GM12878 (cell line): ENCODE results near the gene ATXN1. TPM values are rescaled to one million over a fixed set of nuclear protein-coding genes. Genes with fewer than 3 reads are reported as not detected.

Experiments used
- ATAC-seq: fragments of 200-7000 bp; cut with Tn5 transposase; 3 replicates; pipeline ENCODE4 v1.9.1; 2020; ENCODE audit warnings: mild to moderate bottlenecking, moderate library complexity
- BruUV-seq: library from RNA; stranded (reverse); fragments of 400-500 nt; replicated peaks from 2 replicates; lab custom pipeline; 2021; lab: Mats Ljungman, UMichigan
- CTCF ChIA-PET: fragments of 300-600 bp; sonication (Branson Sonifier 250); formaldehyde crosslinking; extraction: SDS; loops from one replicate; lab custom pipeline; 2021; ENCODE audit warnings: inconsistent platforms; lab: Yijun Ruan, JAX
- POLR2A ChIA-PET: fragments of 350-600 bp; formaldehyde crosslinking; extraction: SDS; loops from one replicate; lab custom pipeline; 2021; ENCODE audit warnings: inconsistent platforms; lab: Charles Lee
- RAD21 ChIA-PET: fragments of 300-600 bp; sonication (Branson Sonifier 250); formaldehyde crosslinking; loops from one replicate; lab custom pipeline; 2023; ENCODE audit warnings: antibody characterized with exemption; ENCODE audit not compliant: unreplicated experiment; lab: Charles Lee
- SMC1A ChIA-PET: fragments of 300-600 bp; sonication (Branson Sonifier 250); formaldehyde crosslinking; loops from one replicate; lab custom pipeline; 2023; ENCODE audit not compliant: unreplicated experiment, uncharacterized antibody; lab: Charles Lee
- DNase-seq: peaks from one replicate; pipeline ENCODE4 v3.0.0-alpha.2; 2011; ENCODE audit warnings: low read depth, low spot score
- FAIRE-seq: peaks from 3 replicates; lab custom pipeline; 2011; peaks lifted over from hg19 to GRCh38; lab: Jason Lieb, UNC
- H2AFZ ChIP-seq: 2 replicates; pipeline ENCODE4 v1.6.0; 2011; ENCODE audit warnings: low read depth, low read length, control low read depth; ENCODE audit not compliant: control insufficient read depth
- H3K27ac ChIP-seq: 2 replicates; pipeline ENCODE4 v1.5.1; 2011; ENCODE audit warnings: control low read depth; ENCODE audit not compliant: control insufficient read depth, insufficient read depth
- H3K27me3 ChIP-seq, 2 experiments: replicated peaks in 1 of 2; 2 replicates each; pipeline versions ENCODE4 v1.6.0 to v1.6.1; 2011; ENCODE audit warnings: low read length in 1 of 2; ENCODE audit not compliant: control insufficient read depth in 2 of 2, insufficient read depth in 2 of 2
- H3K36me3 ChIP-seq, 2 experiments: 2 replicates each; pipeline ENCODE4 v1.5.1; 2011; ENCODE audit warnings: low read length in 1 of 2; ENCODE audit not compliant: control insufficient read depth in 2 of 2, insufficient read depth in 2 of 2
- H3K4me1 ChIP-seq: 2 replicates; pipeline ENCODE4 v1.6.1; 2011; ENCODE audit warnings: mild to moderate bottlenecking, low read length, moderate library complexity, mixed read lengths; ENCODE audit not compliant: control insufficient read depth, insufficient read depth
- H3K4me2 ChIP-seq: 2 replicates; pipeline ENCODE4 v1.6.0; 2011; ENCODE audit warnings: control low read depth; ENCODE audit not compliant: control insufficient read depth, insufficient read depth
- H3K4me3 ChIP-seq: fragments of 200-600 bp; sonication (generic); 2 replicates; pipeline ENCODE4 v1.5.1; 2016
- H3K79me2 ChIP-seq: 2 replicates; pipeline ENCODE4 v1.6.0; 2011; ENCODE audit warnings: low read length; ENCODE audit not compliant: control insufficient read depth, insufficient read depth
- H3K9ac ChIP-seq: 2 replicates; pipeline ENCODE4 v1.8.0; 2011; ENCODE audit warnings: low read length, control low read depth, mixed read lengths; ENCODE audit not compliant: control insufficient read depth, insufficient read depth
- H3K9me3 ChIP-seq: replicated peaks from 3 replicates; pipeline ENCODE4 v1.5.1; 2011; ENCODE audit warnings: mild to moderate bottlenecking, low read length; ENCODE audit not compliant: control insufficient read depth, insufficient read depth
- H4K20me1 ChIP-seq: 2 replicates; pipeline ENCODE4 v1.6.0; 2011; ENCODE audit not compliant: control insufficient read depth, insufficient read depth
- BACH1 ChIP-seq: fragments of 450-650 bp; IDR thresholded peaks from 2 replicates; pipeline ENCODE4 v1.6.1; 2017; ENCODE audit warnings: mild to moderate bottlenecking, borderline replicate concordance
- CBX5 ChIP-seq: sonication (generic); IDR thresholded peaks from 2 replicates; pipeline ENCODE4 v1.6.1; 2016; ENCODE audit warnings: low read depth, moderate library complexity, mild to moderate bottlenecking, inconsistent platforms
- CEBPB ChIP-seq, 2 experiments: fragments of 150-350 bp in 1 of 2; IDR thresholded peaks; 2 replicates each; pipeline ENCODE4 v1.6.1; 2012 to 2014; ENCODE audit warnings: low read depth in 2 of 2, low read length in 2 of 2, borderline replicate concordance in 1 of 2, inconsistent platforms in 1 of 2
- EED ChIP-seq: sonication (generic); IDR thresholded peaks from 2 replicates; pipeline ENCODE4 v1.6.1; 2016; ENCODE audit warnings: antibody characterized with exemption, low read depth
- MYB ChIP-seq: fragments of 150-350 bp; IDR thresholded peaks from 2 replicates; pipeline ENCODE4 v1.6.1; 2014; ENCODE audit warnings: mild to moderate bottlenecking, low read depth, low read length, borderline replicate concordance
- RB1 ChIP-seq: fragments of 450-650 bp; formaldehyde crosslinking; IDR thresholded peaks from 2 replicates; pipeline ENCODE4 v1.6.1; 2017; ENCODE audit warnings: mild to moderate bottlenecking, borderline replicate concordance
- SMC3 ChIP-seq: IDR thresholded peaks from 2 replicates; pipeline ENCODE4 v1.6.1; 2011; ENCODE audit warnings: low read length, improper control_type of control experiment, borderline replicate concordance
- ZNF207 ChIP-seq: fragments of 450-650 bp; IDR thresholded peaks from 2 replicates; pipeline ENCODE4 v1.6.1; 2014; ENCODE audit warnings: antibody characterized with exemption, mild to moderate bottlenecking, borderline replicate concordance
- WGBS: methylation state at CpG from one replicate; pipeline ENCODE4 v1.1.6; 2016; ENCODE audit warnings: low lambda C conversion rate; ENCODE audit not compliant: insufficient replicate concordance, insufficient coverage; ENCODE audit errors: missing lambda C conversion rate; 5-methylcytosine and 5-hydroxymethylcytosine counted together
- in situ Hi-C: fragments of 300-500 bp; cut with MboI; formaldehyde crosslinking; loops from 9 replicates; pipeline ENCODE4 v1.14.3; 2018; ENCODE audit warnings: mixed read lengths
- intact Hi-C: fragments of 100-400 bp; cut with micrococcal nuclease; formaldehyde crosslinking; loops from one replicate; pipeline ENCODE4 v1.14.2; 2022; ENCODE audit not compliant: unreplicated experiment
- polyA plus RNA-seq, 11 experiments: library from polyadenylated mRNA; depleted of rRNA in 4 of 11; unstranded in 6 of 11; stranded (reverse) in 5 of 11; fragments of >200 nt; fragmentation: Nextera tagmentation in 4 of 11; fragmentation: Illumina TruSeq in 1 of 11; extraction: Ambion mirVana in 4 of 11; extraction: Trizol in 1 of 11; gene quantifications; 1 replicate in 1 of 11; 2 replicates in 10 of 11; pipeline versions ENCODE4 v1.2.1 to v1.2.3, GENCODE V29; 2011 to 2016; ENCODE audit warnings: inconsistent platforms in 2 of 11, missing spikeins in 2 of 11, low read depth in 1 of 11
- total RNA-seq, 4 experiments: library from RNA; depleted of rRNA in 3 of 4; stranded (reverse); fragments of >200 nt in 3 of 4; fragmentation: Illumina TruSeq in 1 of 4; extraction: Trizol in 1 of 4; gene quantifications; 2 replicates each; pipeline versions ENCODE4 v1.2.1 to v1.2.3, GENCODE V29; 2013 to 2021

Gene ATXN1
- total and polyA plus RNA-seq, 10 of the 15 experiments (the other 5 are each of a cell fraction or from before 2014, with no cell fraction given) = 12.2 to 51.2 (median 20.5) TPM

DNA sequence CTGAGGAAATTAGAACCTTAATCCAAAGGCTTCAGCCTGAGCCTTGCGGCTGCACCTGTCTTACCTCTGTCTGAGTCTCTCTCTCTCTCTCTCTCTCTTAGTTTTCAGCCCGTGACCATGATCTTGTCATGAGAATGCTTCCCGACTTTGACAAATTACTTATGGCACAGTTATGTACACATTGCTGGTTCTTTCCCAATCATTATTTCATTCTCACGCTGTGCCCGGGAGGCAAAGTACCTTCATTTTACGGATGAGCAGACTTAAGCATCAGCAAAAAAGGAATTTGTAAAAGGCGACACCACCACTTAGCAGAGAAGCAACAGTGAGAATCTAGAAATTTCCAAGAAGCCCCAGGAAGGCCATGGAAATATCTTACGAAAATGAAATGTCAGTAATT lies 468.3 kb downstream of the ATXN1 start:
- intact Hi-C loops = no loop called here
- no peak overlapping the region for H2AFZ ChIP-seq
- no peaks in the 10 kb centered on the region for H4K20me1 ChIP-seq
- H3K4me2 ChIP-seq = no peak overlapping the region
- H3K27ac ChIP-seq = no peak overlapping the region
- RAD21 ChIA-PET = no interaction called here
- in situ Hi-C loops = no loop called here
- POLR2A ChIA-PET = interaction anchor here (1.1 kb wide), 1 partner anchor 26 kb away, joined by 3 read pairs; no protein-coding TSS in a partner anchor
- H3K9ac ChIP-seq = no peak overlapping the region
- H3K4me1 ChIP-seq = no peaks in the 10 kb centered on the region
- CTCF ChIA-PET = interaction anchor here (0.8 to 1.8 kb wide), 3 partner anchors 8 to 40 kb away, joined by 3 to 6 read pairs (median 3); no protein-coding TSS in a partner anchor
- H3K4me3 ChIP-seq = no peak overlapping the region
- SMC1A ChIA-PET = interaction anchor here (0.8 to 1.7 kb wide), 3 partner anchors 9 to 470 kb away, joined by 3 to 8 read pairs (median 4); no protein-coding TSS in a partner anchor
- WGBS = 93% methylated on average over 8 of the region's 8 CpGs
- H3K36me3 ChIP-seq = no peaks in the 10 kb centered on the region
- ATAC-seq (no peak), FAIRE-seq (no peak), DNase-seq (no peak)
- no peaks in the 10 kb centered on the region for H3K79me2 ChIP-seq
- BruUV-seq = no TSS peak
- H3K27me3 ChIP-seq = no peaks in the 10 kb centered on the region
- no peaks in the 10 kb centered on the region for H3K9me3 ChIP-seq
- TF ChIP-seq ZNF207 (no peak), SMC3 (no peak), EED (no peak), CEBPB (IDR thresholded peaks at IDR 0.05; ENCODE audit: borderline replicate concordance in 1 of 2, low read depth in 2 of 2, low read length in 2 of 2) (no peak), RB1 (no peak), CBX5 (no peak), BACH1 (no peak)

DNA sequence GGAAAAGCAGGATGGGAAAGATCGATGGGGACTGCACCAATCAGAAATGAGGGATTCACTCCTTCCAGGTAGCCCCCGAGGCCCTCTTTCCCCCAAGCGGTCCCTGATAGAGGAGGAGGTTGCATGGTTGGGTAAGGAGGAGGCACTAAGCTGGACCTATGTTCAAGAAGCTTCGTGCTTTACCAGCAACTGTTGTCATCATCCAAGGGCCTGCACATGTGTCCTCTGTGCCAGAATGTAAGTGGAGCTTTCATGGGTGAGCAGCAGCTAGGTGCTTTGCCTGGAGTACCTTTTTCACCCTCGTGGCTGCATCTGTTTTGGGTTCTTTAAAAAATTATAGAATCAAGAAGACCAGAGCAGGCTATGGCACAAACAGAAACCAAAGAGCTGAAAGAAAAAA lies 468.8 kb downstream of the ATXN1 start:
- RAD21 ChIA-PET = interaction anchor here (1.9 kb wide), 1 partner anchor 9 kb away, joined by 5 read pairs; no protein-coding TSS in a partner anchor
- FAIRE-seq = no peak

More for the DNA sequence above, 468.8 kb downstream of the ATXN1 start:
- in situ Hi-C loops (no loop called here), intact Hi-C loops (no loop called here)
- Histone ChIP-seq H3K9me3 (no peaks in the 10 kb centered on the region), H3K9ac (no peak overlapping the region), H3K27ac (no peak overlapping the region), H2AFZ (no peak overlapping the region), H3K4me1 (no peaks in the 10 kb centered on the region), H3K4me2 (no peak overlapping the region), H3K79me2 (no peaks in the 10 kb centered on the region), H4K20me1 (no peaks in the 10 kb centered on the region), H3K27me3 (no peaks in the 10 kb centered on the region), H3K4me3 (no peak overlapping the region), H3K36me3 (no peaks in the 10 kb centered on the region)
- TF ChIP-seq MYB = no peak
- peak; percentile 11; the same call in 1 of the 3 replicates for ATAC-seq
- POLR2A ChIA-PET = interaction anchor here (1.1 kb wide), 1 partner anchor 26 kb away, joined by 3 read pairs; no protein-coding TSS in a partner anchor
- 38% methylated on average over 5 of the region's 5 CpGs for WGBS
- no peak for DNase-seq
- SMC1A ChIA-PET = interaction anchor here (0.6 to 1.7 kb wide), 5 partner anchors 9 to 477 kb away, joined by 3 to 8 read pairs (median 3); no protein-coding TSS in a partner anchor
- CTCF ChIA-PET = interaction anchor here (0.6 to 1.8 kb wide), 5 partner anchors 9 to 405 kb away, joined by 3 to 6 read pairs (median 3); no protein-coding TSS in a partner anchor
- BruUV-seq = no TSS peak
